HPDE6-E6E7 (cell line): ENCODE results near the gene LDHAL6A.

Experiments used
- DNase-seq: peaks from one replicate; pipeline ENCODE4 v3.0.0; 2011; ENCODE audit warnings: missing footprints; ENCODE audit errors: extremely low spot score

The LDHAL6A gene

DNA sequence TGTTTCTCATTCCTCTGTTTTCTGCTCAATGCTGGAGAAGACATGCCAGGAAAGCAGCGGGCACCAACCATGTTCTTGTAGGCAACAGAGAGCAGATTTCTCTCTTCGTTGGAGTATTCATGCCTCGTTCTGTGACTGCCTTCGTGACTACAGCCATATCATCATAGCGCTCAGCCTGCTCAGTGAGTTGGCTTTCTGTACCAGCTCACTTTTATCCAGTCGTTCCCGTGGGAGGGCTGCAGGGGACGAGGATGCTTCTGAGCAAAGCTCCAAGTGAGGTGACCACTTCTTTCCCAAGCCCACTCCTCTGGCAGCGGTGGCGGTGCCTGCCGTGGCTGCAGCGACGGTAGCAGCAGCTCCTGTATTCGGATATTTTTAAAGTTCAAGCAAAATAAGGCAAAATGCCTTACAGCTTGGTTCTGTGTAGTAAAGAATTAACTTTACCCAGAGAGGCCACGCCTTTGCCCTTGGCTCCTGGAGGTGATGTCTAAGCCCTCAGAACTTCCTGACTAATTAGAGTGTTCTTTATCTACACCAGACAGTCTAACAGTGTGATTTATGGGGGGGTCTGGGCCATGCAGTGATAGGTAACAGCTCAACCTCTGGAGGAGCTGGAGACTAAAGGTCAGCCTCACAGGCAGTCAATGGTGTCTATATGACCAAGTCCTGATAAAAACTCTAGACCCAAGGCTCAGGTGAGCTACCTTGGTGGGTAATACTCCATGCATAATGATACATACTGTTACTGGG, 35.3 kb downstream of the LDHAL6A start:
- DNase-seq: no peak

DNA sequence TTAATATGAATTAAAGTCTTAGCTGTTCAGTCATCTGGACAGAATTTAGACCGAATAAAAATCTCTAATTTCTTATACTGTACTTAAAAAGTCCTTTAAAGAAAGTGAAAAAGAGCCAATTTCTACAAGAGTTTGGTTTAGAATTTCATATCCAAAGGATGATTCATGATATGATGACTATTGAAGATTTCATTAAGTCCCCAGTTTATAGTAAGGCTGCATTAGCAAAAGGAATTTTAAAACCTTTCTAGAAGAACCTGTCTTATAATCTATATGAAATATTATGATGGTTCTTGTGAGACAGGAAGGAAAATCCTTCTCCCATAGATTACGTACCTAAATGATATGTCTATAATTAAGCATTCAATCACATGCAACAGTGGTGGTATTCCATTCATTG, 36.3 kb downstream of the LDHAL6A start:
- DNase-seq: no peak

DNA sequence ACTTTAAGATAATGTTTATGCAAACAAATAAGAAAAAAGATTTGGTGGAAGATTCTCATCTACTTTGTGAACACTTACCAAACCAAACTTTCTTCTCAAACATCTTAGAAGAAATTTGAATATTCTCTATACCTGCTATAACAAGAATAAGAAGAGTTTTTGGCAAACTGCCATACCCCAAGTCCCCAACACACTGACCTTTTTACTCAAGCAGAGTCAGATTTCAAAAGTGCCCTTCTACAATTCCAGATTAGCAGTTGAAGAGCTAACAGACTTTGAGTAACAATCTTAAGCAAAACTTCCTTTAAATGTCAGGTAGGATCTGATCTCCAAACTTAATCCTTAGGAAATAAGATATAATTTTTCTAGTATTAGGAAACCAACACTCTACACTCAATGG, 37.2 kb downstream of the LDHAL6A start:
- DNase-seq: no peak

DNA sequence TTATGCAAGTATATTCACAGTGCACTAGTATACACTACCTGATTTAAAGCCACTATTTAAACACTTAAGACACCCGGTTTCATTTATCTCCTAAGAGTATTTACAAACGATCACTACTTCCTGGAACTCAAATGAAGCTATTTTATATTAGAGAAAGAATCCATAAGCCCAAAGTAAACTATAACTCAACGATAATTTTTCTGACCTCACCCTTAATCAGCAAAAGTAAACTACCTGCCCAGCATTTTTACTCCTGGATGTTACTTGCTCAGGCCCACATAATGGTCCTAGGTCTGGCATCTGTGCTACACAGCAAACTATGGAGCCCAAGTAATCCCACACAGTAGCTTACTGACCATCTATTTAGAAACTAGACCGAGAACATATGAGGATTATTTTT, 37.7 kb downstream of the LDHAL6A start:
- no peak for DNase-seq

DNA sequence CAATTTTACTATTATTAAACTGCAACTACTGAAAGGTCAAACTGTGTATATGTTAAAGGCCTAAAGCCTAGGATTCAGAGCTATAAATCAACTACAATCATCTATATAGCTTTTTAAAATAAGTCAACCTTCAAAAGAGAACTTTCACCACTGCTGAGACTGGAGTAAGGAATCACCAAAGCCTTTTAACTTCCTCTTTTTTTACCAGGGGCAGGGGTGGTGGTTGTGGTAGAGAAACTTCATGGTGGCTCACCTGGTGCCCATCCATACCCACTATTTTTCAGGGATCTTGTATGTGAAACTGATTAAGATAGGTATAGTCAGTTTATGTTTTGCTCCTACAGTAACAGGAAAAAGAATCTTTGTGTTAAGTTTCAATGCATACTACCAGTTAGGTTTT, 39.6 kb downstream of the LDHAL6A start:
- DNase-seq: no peak

DNA sequence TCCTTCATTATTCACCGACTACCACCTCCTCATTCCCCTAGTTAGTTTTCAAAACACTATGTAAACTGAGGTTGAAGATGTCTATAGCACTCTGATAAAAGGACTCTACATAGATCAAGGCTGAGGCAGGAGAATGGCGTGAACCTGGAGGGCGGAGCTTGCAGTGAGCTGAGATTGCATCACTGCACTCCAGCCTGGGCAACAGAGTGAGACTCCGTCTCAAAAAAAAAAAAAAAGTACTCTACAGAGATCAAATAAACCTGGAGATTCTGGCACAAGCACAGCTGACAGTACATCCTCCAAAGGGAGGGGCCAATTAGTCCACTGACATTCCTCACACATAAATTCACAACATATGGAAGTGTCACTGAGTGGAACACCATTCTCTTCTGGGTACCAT, 40.0 kb downstream of the LDHAL6A start:
- DNase-seq: no peak

DNA sequence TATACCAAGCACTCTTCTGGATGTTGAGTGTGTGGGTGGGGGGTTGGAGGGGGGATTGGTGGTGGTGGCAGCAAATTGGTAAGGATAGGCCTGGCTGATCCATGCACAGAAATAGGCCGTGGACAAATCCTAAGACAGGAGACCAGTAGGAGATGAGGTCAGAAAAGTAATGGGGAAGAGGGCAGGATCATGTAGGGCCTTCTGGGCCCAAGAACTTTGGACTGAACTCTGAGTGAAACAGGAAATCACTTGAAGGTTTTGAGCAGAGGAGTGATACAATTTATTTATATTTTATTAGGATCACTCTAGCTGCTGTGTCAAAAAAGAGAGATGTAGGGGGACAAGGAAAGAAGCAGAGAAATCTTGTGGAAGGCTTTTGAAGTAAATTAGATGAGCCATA, 42.4 kb downstream of the LDHAL6A start:
- no peak for DNase-seq

DNA sequence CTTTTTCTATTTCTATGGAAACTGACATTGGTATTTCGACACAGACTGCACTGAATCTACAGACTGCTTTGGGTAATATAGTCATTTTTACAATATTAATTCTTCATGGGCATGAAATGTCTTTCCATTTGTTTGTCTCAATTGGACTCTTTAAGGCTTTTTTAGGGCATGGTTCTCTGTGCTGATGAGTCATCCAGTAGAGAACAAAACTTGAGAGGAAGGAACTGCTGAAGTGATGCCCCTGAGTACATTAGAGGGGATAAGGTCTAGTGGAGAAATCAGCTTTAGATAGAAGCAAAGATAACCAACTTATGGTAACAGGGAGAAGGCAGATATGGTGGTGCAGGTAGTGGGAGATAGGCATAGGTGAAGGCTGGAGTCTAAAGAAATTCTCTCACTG, 46.0 kb downstream of the LDHAL6A start:
- no peak for DNase-seq

DNA sequence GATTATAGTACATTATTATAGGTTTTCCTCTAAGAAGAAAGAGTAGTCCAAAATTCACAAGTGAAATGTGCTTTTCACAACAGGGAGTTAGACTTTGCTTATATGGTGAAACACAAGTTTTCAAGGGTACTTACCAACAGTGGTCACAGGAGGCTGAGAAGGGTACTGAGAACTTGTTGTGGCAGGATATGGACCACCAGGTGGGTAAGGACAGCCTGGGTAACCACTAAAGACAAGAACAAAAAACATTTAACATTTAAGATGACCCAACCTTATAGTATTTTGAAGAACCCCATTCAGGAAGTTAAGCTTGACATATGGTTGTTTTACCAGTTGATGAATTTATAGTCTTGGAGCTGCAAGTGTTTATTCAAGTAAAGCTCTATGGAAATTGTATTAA, 46.7 kb downstream of the LDHAL6A start:
- no peak for DNase-seq

DNA sequence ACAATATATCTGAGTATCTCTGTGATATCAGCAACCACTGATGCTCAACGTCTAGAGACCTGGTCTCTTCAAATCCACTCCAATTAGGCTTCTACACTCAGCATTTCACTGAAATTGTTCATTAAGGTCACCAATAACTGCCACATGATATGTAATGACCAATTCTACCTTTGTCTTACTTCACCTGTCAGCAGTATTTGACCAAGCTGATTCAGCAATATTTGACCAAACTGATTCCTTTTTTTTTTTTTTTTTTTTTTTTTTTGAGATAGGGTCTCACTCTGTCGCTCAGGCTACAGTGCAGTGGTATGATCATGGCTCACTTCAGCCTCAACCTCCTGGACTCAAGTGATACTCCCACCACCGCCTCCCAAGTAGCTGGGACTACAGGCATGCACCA, 65.5 kb downstream of the LDHAL6A start:
- no peak for DNase-seq

DNA sequence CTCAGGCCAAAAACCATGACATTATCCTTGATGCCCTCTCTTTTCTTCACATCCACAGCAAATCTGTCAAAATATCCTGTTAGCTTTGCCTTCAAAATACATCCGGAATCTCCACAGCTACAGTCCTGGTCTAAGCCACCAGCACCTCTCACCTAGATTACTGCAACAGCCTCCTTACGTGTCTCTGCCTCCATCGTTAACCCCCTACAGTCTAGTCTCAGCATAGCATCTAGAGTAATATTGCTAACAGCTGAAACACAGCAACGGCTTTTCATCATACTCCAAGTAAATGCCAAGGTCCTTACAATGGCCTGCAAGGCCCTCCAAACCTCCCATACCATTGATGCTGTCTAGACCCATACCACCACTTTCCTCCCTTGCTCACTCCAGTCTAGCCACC, 66.7 kb downstream of the LDHAL6A start:
- no peak for DNase-seq

DNA sequence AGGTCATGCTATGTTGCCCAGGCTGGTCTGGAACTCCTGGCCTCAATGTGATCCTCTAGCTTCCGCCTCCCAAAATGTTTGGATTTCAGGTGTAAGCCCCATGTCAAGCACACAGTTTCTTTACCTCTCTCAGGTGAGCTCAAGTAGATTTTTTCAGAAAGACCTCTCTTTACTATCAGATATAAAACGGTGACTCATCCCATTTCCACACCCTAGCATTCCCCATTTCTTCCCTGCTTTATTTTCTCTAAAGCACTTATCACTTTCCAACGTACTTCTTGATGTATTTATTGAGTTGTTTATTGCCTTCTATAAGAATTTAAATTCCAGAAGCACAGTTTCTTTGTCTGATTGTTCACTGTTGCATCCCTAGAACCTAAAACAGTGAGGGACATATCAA, 67.4 kb downstream of the LDHAL6A start:
- no peak for DNase-seq

DNA sequence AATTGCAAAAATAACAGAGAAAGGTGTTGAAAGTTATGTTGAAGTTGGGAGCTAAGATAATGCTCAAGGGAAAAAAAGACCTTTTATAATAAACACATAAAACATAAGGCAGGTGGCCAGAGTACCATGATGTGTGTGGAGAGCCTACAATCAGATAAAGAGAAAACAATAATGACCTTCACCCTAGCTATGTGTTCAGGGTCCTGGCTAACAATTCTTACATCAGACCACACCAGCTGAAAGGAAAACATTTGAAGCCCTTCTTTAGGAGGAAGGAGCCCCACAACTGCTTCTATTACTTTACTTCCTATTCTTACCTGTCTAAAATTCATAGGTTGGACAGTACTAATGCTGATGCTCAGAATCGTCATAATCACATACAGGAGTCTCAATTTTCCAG, 68.6 kb downstream of the LDHAL6A start:
- no peak for DNase-seq

DNA sequence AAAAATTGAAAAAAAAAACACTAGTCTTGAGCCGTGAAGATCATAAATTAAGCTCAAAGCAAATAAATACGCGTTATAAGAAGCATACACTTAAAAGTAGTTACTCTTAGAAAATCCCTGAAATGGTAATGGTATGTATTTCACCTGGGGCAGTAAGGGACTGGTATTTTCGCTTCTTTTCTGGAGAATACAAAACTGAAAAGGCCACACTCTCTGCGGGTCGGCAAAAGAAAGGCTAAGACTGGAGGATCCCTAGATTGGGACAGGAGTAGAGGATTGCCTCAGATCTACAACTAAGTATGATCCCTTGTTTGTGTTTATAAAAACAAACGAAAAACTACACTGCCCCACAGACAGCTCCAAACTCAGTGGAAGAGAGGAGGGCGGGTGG, 70.5 kb downstream of the LDHAL6A start:
- peak; percentile 7 for DNase-seq

DNA sequence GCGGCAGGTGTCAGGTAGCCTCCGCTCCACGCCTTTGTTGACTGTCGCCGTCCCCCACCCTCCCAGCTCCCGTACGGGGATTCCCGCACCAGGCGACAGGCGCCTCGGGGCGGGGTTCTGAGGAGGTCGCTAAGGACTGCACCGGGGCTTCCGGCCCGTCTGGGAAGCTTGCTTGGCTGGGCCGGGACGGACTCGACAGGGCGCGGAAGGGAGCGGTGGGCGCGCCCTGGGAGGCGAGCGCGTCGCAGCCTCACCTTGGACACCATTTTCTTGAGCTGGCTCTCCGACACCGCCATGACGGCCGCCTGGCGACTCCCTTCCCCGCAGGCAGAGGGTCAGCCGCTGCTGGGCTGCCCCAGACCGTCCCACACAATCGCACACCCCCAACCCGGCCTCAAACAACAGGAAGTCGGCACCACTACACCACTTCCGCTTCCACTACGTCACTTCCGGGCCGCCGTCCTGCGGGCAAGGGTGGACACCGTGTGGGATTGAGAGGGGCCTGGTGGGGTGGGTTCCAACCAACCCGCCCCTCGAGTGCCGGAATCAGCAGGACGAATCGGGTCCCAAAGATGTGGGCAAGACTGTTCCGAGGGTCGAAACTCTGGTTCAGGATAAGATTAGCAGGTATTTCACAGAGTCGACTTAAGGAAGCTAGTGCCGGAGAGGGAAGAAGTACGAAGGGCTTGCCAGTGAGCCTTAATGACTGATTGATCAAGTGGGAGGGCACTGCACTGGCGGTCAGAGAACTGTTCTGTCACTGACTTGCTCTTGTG, 71.1 kb downstream of the LDHAL6A start, which contains the start of gene TSG101:
TSS of gene TSG101 (minus strand) at position 422 of the 776 bp plus-strand sequence. CDS start at position 296, 126 bp downstream.
- peak; percentile 64 for DNase-seq

DNA sequence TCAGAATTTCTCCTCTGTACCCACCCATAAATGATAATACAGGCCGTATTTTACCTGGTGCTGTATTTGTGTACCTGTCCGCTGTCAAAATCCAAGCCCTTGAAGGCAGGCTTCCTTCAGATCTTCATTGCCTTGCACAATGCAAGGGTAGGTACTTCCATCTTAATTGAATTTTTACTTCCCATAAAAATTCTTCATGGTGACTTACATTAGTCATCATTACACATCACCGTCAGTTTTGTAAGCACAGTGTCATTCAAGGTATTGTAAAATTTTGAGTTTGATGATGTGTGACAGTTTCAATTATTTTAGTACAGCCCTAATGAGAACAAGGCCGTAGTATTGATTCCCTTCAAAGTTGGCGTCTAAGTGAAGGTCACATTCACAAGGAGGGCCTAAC, 71.9 kb downstream of the LDHAL6A start:
- DNase-seq: peak; percentile 16
